GM19193 (cell line): ENCODE results near the gene ATP2B3.

Experiments
- POLR2A ChIP-seq: IDR thresholded peaks from 4 replicates; pipeline ENCODE4 v1.6.1; 2011; ENCODE audit not compliant: insufficient read depth, insufficient read length; ENCODE audit errors: extremely low read depth

ATP2B3 gene

GRCh38 chrX:153499876-153500275, 17.6 kb upstream of the ATP2B3 start:
- no peak for TF ChIP-seq POLR2A

DNA sequence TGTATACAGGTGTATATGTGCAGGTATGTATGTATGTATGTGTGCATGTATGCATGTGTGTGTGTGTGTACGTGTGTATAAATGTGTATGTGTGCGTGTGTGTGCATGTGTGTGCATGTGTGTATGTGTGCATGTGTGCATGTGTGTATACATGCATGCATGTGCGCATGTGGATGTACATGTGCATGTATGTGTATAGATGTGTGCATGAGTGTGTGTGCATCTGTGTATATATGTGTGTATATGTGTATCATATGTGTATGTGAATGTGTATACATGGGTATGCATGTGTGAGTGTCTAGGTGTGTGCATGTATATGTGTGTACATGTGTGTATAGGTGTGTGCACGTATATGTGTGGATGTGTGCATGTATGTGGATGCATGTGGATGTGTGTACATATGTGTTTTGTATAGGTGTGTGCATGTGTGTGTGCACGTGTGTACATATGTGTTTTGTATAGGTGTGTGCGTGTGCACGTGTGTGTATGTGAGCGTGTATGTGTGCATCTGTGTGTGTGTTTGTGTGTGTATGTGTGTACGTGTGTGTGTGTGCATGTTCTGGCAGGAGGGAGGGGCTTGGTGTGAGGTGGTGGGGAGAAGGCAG, 16.7 kb upstream of the ATP2B3 start:
- TF ChIP-seq POLR2A: no peak

DNA sequence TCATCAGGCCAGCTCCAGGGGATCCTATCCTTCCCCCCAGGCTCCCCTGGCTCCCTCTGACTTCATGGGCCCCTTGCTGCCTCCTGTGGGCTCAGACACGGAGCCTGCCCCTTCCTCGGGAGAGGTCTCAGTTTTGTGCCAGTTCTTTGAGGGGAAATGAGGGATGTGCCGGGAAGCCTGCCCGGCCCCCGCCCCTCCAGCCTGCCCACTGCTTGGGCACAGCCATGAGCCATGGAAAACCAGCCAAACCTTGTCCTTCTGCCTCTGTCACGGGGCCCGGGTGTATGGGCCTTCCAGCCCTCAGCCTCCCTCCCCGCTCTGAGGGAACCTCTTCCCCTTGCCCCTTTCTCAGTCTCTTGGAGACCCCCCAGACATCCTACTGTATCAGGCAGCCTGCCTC, 15.9 kb upstream of the ATP2B3 start:
- TF ChIP-seq POLR2A: no peak

DNA sequence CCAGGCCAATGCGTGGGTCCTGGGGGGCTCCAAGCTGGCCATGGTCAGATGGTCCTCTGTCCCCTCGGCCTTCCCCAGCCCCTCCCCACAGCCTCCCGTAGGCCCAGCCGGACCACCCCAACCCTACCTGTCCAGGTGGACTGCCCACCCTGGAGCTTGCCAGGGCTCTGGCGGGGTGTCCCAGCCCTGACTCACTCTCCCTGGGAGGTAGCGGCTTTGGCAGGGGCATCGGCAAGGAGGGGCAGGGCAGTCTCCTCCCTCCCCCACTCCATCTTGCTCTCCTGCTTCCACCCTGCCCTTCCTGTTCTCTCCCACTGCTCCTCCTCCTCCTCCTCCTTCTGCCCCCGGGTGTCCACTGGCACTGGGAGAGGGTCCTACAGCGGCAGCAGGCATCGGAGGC, 15.3 kb upstream of the ATP2B3 start:
- TF ChIP-seq POLR2A: no peak

- TF ChIP-seq POLR2A: no peak
These were observed 14.6 kb upstream of the ATP2B3 start for GRCh38 chrX:153502796-153503195.

- no peak for TF ChIP-seq POLR2A
These were observed 12.9 kb upstream of the ATP2B3 start for GRCh38 chrX:153504445-153505016.

GRCh38 chrX:153505361-153505760, 12.1 kb upstream of the ATP2B3 start:
- no peak for TF ChIP-seq POLR2A

DNA sequence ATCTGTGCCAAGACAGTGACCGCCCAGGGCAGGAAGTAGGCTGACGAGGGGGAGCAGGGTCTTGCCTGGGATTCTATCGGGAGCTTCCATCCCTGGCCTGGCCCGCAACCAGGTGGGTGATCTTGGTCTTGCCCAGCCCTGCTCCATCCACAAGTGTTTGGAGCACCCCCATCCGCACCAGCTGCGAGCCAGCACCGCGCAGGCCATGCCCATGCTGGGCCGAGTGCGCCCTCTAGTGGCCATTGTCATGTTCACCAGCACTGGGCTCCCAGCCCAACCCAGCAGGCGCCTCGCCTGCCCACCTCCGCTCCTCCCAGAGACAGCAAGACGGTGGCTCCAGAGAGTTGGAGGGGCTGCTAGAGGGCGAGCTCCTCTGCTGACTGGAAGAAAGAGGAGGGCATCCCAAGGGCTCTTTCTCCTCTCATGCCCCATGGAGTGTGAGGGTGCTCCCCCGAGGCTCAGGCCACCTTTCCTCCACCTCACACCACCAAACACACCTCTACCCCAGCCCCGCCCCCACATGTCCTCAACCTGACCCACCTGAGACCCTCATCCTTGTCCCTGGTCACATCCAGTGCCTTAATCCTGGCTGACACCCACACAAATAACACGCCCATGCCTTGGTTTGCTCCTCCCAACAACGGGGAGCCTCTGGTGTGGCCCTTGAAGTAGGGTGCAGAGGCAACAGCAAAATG, 9.8 kb upstream of the ATP2B3 start:
- TF ChIP-seq POLR2A: no peak

GRCh38 chrX:153509592-153509991, 7.8 kb upstream of the ATP2B3 start:
- no peak for TF ChIP-seq POLR2A

- no peak for TF ChIP-seq POLR2A
These were observed 7.1 kb upstream of the ATP2B3 start for GRCh38 chrX:153510383-153510782.

DNA sequence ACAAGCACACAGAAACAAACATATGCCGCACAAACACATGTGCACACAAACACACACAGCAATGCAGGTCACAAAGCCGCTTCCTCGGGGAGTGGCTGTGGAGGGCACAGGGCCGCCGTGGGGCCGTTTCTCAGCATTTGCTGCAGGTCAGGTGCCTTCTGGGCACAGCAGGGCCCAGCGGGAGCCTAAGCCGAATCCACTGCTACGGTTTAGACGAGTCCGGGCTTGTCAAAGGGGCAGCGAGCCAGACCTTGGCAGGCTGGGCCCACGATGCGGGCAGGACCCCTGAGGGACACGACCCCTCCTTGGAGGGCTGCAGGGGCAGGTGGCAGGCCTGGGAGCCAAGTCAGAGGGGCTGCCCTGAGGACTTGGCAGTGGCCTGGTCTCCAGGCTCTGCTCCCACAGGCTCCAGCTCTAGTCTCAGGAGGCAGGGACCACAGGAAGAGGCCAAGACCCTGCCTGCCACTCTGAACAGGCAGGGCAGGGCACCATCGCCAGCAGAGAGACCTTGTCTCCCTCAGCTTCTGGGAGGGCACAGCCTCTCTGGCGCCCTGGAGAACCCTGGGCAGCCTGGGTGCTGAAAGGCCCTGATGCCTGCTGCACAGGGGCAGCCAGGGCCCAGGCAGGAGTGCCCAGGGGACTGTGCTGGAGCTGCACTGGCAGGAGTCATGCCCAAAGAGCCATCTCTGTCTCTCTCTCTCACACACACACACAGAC, 5.5 kb upstream of the ATP2B3 start:
- TF ChIP-seq POLR2A: no peak

DNA sequence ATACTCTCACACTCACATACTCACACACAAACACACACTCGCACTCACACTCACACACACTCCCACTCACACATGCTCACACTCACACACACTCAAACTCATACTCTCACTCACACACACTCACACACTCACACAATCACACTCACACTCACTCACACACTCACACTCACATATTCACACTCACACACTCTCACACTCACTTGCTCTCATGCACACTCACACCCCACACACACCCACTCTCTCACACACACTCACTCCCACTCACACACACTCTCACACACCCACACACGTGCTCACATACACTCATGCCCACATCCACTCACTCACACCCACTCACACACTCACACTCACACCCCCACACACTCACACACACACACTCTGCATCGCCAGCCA, 4.9 kb upstream of the ATP2B3 start:
- TF ChIP-seq POLR2A: no peak

DNA sequence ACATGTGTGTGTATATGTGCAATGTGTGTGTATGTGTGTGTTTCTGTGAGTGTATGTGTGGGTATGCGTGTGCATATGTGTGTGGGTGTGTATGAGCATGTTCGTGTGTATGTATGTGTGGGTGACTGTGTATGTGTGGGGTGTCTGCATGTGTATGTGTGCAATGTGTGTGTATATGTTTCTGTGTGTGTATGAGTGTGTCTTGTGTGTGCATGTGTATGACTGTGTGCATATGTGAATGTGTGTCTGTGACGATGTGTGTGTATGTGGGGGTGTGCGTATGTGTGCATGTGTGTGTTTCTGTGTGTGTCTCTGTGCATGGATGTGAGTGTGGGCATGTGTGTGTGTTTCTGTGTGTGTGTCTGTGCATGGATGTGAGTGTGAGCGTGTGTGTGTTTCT, 4.2 kb upstream of the ATP2B3 start:
- no peak for TF ChIP-seq POLR2A

GRCh38 chrX:153514259-153514658, 3.2 kb upstream of the ATP2B3 start:
- no peak for TF ChIP-seq POLR2A

- no peak for TF ChIP-seq POLR2A
These were observed 2.0 kb upstream of the ATP2B3 start for GRCh38 chrX:153515435-153515834.

DNA sequence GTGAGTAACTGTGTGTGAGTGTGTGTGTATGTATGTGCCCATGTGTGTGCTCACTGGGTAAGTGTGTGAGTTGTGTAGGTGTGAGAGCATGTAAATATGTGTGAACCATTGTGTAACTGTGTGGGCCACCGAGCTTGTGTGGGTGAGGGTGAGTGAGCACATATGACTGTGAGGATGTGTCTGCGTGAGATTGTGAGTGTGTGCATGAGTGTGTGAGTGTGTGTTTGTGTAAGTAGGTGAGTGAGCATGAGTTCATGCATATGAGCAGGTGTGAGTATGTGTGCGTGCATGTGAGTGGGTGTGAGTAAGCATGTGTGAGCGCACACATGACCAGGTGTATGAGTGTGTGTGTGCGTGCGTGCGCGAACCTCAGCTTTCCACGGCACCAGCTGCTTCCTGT, 1.4 kb upstream of the ATP2B3 start:
- TF ChIP-seq POLR2A: no peak
